Esophagus muscularis mucosa (tissue), 4 donors: ENCODE data around the gene EXOC3.

Experiments
- CTCF ChIP-seq, 3 experiments: fragments of 200-600 bp in 2 of 3; fragments of 450-650 bp in 1 of 3; sonication (generic) in 2 of 3; IDR thresholded peaks; one replicate each; pipeline ENCODE4 v1.5.1; 2017 to 2019; ENCODE audit warnings: antibody characterized with exemption in 3 of 3, mild to moderate bottlenecking in 2 of 3, moderate library complexity in 1 of 3
- EP300 ChIP-seq: sonication (generic); formaldehyde crosslinking; IDR thresholded peaks from one replicate; pipeline ENCODE4 v1.6.1; 2017; ENCODE audit warnings: antibody characterized with exemption
- POLR2A ChIP-seq: fragments of 450-650 bp; IDR thresholded peaks from one replicate; pipeline ENCODE4 v1.6.1; 2017; ENCODE audit warnings: antibody characterized with exemption, moderate library complexity, mild to moderate bottlenecking, low read depth
- POLR2AphosphoS5 ChIP-seq, 2 donors: sonication (generic); formaldehyde crosslinking; IDR thresholded peaks; one replicate each; pipeline ENCODE4 v1.6.1; 2017; ENCODE audit warnings: antibody characterized with exemption in 2 of 2

GRCh38 chr5:469752-470483 lies 26.9 kb downstream of the EXOC3 start:
- TF ChIP-seq CTCF (IDR thresholded peaks at IDR 0.05) (no peak), POLR2A (no peak), POLR2AphosphoS5 (IDR thresholded peaks at IDR 0.05) (no peak), EP300 (no peak)
